Stimulated activated CD4-positive, alpha-beta T cell treated with anti-CD3 and anti-CD28 coated beads, Interleukin-15, amount 100 ng/mL, for 24 hours (primary cell): ENCODE data around the gene EEFSEC.

Experiments
- DNase-seq: peaks from one replicate; pipeline ENCODE4 v3.0.0-alpha.2; 2020

EEFSEC gene

DNA sequence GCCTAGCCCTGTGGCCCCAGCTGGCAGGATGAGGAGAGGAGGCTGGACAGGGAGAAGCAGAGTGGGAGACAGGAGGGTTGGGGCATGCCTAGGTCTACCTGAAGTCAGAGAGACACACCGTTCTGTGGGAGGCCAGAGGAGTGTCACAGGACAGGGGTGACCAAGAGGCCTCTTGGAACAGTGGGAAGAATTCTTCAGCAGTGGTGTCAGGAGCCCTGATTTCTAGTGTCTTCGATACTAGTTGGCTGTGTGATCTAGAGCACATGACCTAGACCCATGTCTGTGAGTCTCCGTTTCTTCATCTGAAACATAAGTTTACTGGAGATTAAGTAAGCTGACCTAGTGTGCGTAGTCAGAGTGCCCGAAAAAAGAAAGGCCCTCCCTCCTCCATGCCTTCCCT lies 92.2 kb downstream of the EEFSEC start:
- no peak for DNase-seq

DNA sequence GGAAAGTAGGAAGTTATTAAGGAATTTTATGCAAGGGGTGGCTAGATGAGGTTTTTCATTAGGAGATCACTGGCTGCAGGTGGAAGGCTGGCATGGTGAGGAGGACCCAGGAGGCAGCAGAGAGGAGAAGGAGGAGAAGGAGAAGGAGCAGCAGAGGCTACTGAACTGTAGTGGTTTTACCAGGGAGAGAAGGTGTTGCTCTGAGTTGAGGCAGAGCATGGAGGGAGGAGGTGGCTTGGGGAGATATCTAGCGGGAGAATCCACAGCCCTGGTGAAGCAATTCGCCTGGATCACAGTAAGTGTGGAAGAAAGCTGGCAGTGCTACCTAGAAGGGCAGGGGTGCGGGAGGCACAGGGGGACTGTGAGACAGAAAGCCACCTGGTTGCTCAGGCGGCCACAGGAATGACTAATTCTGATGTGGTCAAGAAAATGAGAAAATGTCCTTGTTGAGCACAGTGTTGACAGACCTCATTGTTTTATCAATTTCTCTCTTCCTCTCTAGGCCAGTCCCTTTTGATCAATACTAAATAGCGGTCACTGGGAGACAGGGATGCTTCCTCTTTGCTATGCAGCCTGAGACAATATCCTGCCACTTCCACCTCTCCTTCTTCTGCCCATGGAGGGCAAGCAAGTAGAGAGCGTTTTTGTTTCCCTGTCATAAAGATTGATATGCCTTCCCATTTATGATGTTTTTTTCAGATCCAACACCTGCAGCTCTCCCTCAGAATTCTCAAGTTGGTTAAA lies 94.6 kb downstream of the EEFSEC start:
- no peak for DNase-seq

DNA sequence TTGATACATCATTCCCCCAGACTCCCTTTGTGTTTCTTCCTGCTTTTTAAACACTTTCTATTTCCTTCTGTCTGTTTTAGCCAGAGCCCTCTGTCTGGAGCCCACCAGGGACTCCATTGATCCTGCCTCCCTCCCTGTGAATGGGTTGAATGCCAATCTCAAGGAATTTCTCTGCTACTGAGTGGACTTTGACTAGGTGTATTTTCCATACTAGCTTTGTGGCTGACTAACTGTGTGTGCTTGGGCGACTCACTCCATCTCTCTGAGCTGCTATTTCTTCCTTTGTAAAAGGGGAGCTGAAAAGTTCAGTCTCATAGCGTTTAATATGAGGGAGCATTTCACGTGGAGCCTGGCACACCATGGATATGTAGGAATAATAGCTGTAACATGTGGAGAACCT lies 98.8 kb downstream of the EEFSEC start:
- no peak for DNase-seq

DNA sequence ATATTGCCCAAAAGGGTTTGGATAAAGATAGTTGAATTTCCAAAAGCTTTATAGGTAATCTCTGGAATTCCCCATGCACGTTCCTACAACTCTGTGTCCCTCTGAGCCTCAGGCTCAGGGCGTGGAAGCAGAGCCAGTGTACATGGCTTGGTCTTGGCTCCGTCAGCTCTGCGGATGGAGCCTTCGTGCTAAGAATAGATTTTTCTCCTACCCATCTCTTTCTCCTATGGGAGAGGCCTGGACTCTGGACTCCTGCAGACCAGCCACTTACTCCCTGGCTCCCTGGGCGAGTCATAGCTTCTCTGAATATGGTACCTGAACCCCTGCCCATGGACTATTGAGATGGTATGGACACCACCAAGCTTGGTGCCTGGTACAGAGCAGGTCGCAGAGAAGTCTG lies 99.9 kb downstream of the EEFSEC start:
- DNase-seq = no peak

DNA sequence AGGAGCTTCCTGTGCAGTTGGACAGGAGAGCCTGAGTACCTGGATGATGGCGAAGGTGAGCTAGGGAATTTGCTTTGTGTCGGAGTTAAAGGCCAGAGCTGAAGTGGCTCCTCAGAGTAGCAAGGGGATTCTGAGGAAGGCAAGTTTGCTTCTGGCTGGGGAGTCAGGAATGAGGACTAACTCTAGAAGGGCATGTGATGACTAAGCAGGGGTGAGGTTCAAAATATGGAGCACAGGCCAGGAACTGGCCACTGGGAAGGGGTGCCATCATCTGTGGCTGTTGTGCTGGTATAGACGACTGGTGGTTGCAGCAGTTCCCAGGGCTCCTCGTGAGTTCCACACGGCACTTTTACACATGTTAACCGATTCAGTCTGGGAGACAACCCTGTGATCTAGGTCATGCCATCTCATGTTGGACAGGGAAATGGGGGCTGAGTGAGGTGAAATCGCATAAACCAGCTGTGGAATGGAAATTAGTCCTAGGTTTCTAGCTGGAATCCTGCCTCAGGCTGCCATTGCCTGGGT lies 100.8 kb downstream of the EEFSEC start:
- no peak for DNase-seq

DNA sequence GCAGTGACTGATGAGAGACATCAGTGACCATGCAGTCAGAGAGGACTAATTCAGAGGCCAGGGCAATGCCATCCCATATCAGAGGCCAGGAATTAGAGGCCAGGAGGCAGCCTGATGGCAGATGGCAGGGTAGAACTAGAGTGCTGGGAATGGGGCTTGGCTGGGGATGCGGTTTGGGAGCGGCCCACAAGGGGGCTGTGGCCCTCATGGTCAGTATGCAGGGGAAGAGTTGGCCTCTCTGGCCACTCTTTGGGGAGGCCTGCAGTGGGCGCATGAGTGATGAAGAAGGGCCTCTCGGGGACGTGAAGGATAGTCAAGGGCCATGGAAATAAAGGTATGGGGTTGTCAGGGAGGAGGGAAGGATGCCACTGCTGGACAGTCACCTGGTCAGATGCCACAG lies 101.7 kb downstream of the EEFSEC start:
- DNase-seq = no peak

DNA sequence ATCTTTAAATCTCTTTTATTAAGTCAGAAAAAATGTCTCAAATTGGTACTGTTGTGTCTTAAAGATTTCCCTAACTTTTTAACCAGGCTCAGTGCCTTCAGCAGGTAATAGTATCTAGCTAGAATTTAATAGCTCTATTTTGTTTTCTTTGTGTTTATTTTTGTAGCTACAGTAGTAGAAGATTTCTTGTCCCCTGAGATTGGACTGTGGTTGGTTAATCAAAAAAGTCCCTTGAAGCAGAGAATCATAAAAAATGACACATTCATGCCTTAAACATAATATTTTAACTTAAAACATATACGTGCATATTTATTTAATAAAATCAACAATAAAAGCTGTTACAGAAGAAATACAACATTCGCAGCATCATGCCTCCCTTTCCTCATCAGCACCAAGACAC lies 102.8 kb downstream of the EEFSEC start:
- no peak for DNase-seq

DNA sequence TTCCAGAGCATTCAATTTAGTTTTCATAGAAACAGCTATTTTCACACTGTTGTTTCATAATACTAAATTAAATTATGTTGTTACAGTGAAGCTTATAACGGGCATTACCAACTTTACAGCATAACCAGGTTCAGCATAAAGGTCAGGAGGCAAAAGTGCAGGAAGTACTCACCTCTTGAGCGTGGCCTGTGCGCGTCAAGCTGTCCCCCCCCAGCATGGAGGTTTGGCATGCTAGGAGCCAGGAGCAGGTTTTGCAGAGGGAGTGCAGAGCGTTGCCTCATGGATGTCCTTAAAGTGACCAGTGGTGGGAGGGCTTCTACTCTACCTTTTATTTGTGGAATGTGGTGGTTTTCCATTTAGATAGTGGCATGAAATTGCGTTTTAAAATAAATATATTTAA lies 104.4 kb downstream of the EEFSEC start:
- no peak for DNase-seq

DNA sequence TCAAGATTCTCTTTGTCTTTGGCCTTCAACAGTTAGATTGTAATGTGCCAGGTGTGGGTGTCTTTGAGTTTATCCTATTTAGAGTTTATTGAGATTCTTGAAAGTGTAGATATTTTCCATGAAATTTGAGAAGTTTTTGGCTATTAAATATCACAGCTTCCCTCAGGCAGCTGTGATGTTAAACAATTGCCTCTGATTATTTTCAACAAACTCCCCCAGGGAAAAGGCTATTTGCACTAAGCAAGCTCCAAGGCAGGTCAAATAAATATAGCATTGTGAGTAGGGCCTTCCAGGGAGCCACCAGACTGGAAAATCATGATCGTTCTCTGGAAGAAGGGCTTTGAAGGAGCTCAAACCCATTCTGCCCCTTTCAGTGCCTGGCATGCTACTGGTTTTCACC lies 107.0 kb downstream of the EEFSEC start:
- DNase-seq = no peak

DNA sequence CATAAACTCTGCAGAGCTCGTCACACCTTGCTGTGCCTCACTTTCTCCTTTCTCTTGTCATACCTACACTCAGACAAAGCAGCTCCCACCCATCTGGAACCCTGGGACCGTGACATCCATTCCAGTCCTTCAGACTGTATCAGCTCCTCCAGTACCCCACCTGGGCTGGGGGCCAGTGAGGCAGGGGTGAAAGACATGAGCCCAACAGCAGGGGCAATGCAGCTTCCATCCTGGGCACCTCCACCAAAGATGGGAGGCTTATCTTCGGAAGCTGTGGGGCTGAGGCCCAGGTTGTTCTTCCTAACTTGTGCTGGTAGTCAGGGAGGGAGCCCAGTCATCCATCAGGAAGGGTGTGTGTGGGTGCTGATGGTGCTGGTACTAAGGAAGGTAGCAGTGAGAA lies 109.2 kb downstream of the EEFSEC start:
- no peak for DNase-seq

DNA sequence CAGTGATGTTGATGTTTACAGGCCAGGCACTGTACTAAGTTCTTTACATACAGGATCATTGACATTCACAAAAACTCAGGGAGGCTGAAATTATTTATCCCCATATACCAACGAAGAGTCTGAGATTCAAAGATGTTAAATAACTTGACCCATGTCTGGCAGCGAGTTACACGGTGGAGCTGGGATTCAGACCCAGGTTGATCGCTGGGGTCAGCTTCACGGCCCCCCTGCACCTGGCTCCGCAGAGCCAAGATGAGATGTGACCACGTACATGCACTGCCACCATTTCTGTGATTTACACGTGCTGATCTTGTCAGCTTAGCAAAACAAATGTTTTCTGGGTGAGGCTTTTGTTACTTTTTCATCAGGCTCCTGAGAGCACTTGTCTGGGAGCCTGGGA lies 109.8 kb downstream of the EEFSEC start:
- DNase-seq = no peak

DNA sequence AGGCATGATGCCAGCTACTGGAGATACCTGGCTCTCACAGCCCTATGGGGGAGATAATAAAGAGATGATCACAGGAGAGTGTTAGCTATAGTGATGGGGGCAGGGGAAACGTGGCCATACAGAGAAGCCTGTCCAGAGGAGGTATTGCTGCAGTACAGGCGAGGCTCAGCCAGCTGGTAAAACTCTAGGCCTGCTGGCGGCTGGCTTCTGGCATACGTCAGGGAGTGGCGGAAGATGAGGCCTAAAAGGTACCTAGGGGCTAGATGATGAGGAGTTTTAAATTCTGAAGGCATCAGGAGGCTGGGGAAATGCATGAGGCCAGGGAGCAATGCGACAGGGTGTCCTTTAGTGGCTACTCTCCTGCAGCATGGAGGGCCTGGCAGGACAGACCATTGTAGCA lies 110.7 kb downstream of the EEFSEC start:
- DNase-seq = no peak

DNA sequence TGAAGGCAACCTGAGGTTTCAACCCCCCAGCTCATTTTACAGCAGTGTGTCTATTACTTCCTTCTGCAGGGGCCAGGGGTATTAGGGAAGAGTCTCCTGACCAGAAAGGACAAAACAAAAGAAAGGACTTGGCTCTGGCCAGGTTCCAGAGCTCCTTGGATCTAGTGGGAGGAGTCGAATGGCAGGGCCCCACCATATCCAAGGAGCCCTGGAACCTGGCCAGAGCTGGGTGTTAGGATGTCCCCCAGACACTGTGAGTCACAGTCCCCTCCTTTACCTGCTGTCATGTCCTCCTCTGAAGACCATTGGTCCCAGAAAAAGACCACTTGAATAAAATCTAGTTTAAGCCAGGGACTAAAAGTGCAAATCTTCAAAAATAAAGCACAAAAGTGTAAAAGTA lies 113.2 kb downstream of the EEFSEC start:
- no peak for DNase-seq

DNA sequence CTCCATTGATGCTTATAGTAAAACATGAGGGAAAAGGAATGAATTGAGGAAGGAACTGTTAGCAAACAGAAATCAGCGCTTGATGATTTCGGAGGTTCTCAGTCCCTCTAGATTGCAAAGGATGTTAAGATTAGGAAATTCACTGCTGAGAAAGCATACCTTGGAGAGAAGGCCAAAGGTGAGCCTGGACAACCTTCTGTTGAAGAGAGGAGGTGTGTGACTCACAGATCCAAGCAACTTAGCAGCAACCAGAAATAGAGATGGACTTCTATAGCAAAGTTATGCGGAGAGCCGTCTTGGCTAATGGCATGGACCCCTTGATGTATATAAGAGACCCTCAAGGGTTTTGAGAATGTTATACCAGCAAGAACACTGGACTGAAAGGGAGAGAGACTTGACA lies 114.3 kb downstream of the EEFSEC start:
- DNase-seq = no peak

DNA sequence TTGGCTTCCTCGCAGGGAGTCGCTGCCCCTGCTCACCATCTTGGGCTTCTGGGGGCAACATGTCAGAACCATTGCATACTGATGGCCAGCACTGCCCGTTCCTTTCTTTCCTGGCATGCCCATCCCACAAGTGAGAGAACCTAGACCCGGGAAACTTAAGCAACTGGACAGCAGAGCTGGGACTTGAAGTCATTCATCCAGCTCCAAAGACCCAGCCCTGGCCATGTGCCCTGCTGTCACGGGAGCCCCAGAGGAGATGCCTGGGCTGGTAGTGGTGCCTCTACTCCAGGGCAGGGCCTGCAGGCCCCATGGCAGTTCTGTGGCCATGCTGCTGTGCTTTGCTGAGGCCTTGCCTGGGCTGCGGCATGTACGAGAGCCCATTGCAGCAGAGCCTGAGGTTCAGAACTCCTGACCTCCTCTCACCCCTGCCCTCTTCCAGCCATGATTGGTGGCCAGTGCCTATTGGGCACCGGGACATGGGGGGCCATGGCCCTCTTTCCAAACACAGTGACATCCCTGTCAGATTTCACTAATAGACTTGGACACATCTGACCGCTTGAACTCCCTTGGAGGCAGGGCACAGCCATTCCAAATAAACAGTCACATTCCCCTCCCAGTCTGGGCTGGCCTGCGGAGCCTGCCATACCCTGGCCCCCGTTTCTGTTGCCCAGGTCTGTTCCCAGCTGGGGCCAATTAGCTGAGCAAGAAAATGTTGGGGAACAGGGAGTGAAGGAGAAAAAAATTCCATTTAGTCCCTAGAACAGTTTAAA lies 115.9 kb downstream of the EEFSEC start:
- DNase-seq = no peak

DNA sequence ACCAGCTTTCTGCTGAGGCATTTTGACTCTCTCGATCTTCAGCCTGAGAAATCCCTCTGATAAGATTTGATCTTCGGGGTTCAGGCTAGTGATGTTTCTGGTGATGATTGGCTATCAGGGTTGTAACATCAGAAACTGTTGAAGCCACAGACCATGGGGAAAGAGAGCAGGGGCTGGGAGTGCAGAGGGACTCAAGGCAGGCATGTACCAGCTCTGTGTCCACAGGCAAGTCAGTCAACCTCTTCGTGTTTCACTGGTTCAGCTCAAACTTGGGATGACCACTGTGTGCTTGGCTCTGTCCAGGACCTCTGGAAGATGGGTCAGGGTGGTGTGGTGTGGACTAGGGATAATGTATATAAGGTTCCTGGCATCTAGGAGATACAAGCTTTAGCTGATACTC lies 116.5 kb downstream of the EEFSEC start:
- DNase-seq = no peak

DNA sequence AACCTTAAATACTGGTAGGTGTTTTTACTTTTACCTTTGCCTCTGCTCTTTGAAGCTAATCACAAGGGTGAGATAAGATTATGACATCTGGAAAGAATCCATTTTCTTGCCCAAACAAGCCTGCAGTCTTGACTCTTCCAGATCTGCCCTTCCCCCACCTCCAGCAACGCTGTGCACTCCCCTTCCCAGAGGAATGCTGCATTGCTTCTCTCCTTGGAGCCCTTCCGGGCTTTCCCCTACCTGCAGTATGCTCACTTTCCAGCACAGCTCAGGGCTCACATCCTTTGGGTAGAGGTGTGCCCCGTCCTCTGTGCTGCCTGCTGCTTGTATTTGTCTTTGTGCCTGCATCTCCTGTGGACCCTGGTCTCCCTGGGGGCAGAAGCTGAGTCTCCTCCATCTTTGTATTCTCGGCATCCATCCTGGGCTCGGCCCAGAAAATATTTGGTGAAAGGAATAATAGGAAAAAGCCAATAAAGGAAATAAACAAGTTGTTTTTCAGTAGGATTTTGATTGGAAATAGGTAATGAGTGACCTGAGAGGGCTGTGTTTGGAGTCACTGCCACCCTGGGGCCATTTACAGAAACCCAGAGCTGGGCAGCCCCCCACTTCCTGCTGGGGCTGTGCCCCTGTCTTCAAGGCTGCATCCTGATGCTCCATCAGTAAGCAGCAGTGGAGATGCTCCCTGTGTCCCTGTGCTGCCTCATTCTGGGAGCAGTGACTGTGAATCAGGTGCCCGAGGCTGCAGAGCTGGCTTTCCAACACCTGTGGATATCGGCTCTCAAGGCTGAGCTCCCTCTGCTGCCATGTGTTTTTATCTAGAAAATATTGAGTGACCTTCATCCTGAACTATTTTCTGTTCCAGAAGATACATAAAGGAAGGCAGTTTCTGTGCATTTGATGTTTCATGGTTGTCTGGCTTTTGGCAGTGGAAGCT lies 117.5 kb downstream of the EEFSEC start:
- DNase-seq = no peak

DNA sequence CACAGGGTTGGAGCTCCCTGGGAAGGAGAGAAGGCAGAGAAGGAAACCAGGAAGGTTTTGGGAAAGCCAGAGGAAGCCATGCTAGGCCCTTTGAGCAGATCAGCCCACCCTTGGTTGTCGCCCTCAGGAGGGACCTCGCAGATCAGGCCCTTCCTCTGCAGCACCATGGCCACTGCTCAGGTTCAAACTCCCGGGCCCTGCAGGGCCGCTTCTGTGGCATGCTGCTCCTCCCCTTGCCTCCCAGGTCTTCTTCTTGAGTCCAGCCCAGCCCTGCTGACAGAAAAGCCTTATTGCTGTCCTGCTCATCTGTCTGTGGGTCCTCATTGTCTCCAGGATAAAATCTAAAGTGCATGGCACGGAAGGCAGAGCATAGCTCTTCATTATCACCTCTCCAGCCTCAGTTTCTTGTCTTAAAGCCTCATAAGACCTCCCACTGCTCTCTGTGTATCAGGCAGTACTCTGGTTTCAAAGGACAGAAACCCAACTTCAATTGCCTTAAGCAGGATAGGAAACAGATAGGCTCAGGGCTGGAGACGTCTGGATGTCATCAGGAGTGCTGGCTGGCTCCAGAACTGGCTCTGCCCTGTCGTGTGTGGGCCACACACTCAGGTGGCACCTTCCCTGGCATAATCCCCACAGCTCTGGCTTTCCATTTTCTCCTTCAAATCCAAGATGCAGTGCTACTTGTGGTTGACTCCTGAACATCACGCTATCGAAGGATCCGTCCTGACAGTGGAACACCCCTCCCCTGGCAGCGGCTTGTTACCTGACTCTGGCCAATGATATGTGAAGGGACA lies 118.5 kb downstream of the EEFSEC start:
- DNase-seq = no peak

DNA sequence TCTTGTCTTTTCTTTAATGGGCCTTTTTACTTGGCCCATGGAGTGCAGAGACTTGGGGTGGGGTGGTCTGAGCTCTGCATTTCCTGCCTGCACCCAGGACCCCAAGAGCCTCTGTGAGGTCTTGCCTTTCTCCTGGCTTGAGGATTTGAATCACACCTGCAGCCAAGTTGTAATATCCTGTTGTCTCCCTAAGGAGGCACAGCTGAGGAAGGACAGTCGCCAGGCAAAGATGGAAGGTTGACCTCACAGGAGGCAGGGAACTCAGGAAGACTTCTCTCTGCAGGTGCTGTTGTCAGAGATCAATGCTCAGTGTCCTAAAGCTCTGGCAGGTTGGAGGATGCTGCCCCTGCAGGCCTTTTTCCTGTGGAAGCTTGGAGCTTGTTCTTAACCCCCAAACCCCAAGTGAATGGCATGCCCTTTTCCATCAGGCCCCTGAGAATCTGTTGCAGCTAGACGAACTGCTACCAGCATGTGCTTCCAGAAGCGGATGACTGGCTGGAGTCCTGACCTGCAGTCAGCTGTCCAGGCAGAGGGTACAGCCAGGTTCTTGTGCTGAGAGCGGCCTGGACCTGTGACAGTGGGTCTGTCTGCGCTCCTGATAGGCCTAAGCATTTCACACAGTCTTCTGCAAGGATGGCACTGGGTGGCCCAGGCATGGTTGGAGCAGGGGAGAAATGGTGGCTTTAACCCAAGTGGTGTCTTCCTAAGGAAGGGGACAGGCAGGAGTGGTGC lies 120.0 kb downstream of the EEFSEC start:
- no peak for DNase-seq

DNA sequence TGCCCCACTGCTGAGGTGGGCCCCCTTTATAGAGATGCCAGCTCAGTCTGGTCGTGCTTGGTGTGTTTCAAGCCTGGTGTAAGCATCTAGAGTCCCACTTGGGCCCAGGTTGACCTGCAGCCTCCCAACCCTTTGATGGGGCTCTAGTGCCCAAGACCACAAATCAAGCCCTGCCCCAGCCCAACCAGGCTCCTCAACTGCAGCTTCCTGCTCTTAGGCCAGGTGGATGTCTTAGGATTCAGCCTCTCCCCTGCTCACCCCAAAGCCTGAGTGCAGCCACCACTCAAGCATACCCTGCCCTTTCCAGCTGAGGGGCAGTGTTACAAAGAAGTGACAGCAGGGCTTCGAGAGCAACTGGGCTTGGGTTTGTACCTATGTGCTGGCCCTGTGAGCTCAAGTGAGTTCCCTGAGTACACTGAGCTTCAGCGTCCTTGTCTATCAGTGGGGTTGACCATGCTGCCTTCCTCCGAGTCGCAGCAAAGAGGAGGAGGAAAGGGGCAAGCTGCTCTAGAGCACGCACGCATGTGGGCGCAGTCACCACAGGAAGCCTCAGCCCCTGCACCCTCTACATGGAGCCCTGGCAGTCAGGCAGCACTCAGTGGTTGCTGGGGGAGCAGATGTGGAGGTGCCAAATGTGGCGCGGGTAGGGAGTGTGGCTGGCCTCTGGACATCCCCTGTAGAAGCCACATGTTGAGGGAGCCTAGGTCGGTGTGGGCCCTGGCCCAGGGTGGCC lies 120.7 kb downstream of the EEFSEC start:
- no peak for DNase-seq

DNA sequence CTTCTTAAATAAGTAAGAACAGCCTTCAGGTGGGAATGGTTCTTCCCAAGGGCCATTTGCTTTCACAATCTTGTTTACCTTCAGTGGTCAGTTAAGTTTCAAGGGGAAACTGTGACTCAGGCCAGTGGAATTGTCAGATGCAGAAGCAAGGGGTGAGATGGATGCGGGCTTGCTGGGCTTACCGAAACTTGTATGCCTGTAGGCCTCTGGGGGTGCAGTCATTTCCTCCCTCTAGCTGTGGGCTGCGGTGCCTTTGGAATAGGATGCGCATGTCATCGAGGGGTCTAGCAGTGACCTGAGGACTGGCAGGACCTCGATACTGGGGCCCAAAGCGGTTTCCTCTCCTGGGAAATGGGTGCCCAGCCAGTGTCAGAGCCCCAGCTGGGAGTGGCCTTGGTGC lies 121.6 kb downstream of the EEFSEC start:
- DNase-seq = no peak
